ENCODE results near the gene AXIN1. TPM values are rescaled to one million over a fixed set of nuclear protein-coding genes. Genes with fewer than 3 reads are reported as not detected.

AXIN1 gene
- total RNA-seq, 3 donors from 2014 or later = 33.0 to 46.3 (median 40.0) TPM

- no peaks in the 10 kb centered on the region for H3K36me3 ChIP-seq (ENCODE audit: low read depth)
Measured at GRCh38 chr16:265002-265529, 87.5 kb downstream of the AXIN1 start.

GRCh38 chr16:264440-264951 is 88.0 kb downstream of the AXIN1 start:
- DNase-seq (no peak), ATAC-seq (no peak)
- intact Hi-C loops (cut with DNase I, micrococcal nuclease) = no loop called here
- Histone ChIP-seq H3K4me1 (ENCODE audit: low read depth) (no peaks in the 10 kb centered on the region), H3K4me3 (no peak overlapping the region), H3K36me3 (ENCODE audit: low read depth) (no peaks in the 10 kb centered on the region), H3K9me3 (no peaks in the 10 kb centered on the region)
- no peak for TF ChIP-seq CTCF (IDR thresholded peaks at IDR 0.05)

More at GRCh38 chr16:265002-265529, 87.5 kb downstream of the AXIN1 start:
- no peak for TF ChIP-seq CTCF (IDR thresholded peaks at IDR 0.05)
- DNase-seq (no peak), ATAC-seq (no peak)
- H3K9me3 ChIP-seq = no peaks in the 10 kb centered on the region
- H3K4me1 ChIP-seq (ENCODE audit: low read depth) = no peaks in the 10 kb centered on the region
- H3K4me3 ChIP-seq = no peak overlapping the region
- intact Hi-C loops (cut with DNase I, micrococcal nuclease) = no loop called here

GRCh38 chr16:263944-264343 is 88.6 kb downstream of the AXIN1 start:
- no peaks in the 10 kb centered on the region for H3K36me3 ChIP-seq (ENCODE audit: low read depth)
- ATAC-seq (no peak), DNase-seq (no peak)
- intact Hi-C loops (cut with DNase I, micrococcal nuclease) = no loop called here
- TF ChIP-seq CTCF (IDR thresholded peaks at IDR 0.05) = no peak
- no peaks in the 10 kb centered on the region for H3K9me3 ChIP-seq
- H3K4me1 ChIP-seq (ENCODE audit: low read depth) = no peaks in the 10 kb centered on the region
- no peak overlapping the region for H3K4me3 ChIP-seq

- H3K36me3 ChIP-seq (ENCODE audit: low read depth) = no peaks in the 10 kb centered on the region
- intact Hi-C loops (cut with DNase I, micrococcal nuclease) = no loop called here
- no peak for ATAC-seq
- H3K4me3 ChIP-seq = no peak overlapping the region
- no peaks in the 10 kb centered on the region for H3K9me3 ChIP-seq
- TF ChIP-seq CTCF (IDR thresholded peaks at IDR 0.05) = no peak
- no peaks in the 10 kb centered on the region for H3K4me1 ChIP-seq (ENCODE audit: low read depth)
- DNase-seq = no peak
Measured at GRCh38 chr16:263182-263774, 89.2 kb downstream of the AXIN1 start.

- TF ChIP-seq CTCF (IDR thresholded peaks at IDR 0.05) = no peak
- intact Hi-C loops (cut with DNase I, micrococcal nuclease) = no loop called here
- Histone ChIP-seq H3K4me3 (no peak overlapping the region), H3K4me1 (ENCODE audit: low read depth) (no peaks in the 10 kb centered on the region), H3K36me3 (ENCODE audit: low read depth) (no peaks in the 10 kb centered on the region), H3K9me3 (no peaks in the 10 kb centered on the region)
- ATAC-seq = no peak
- DNase-seq = no peak
Measured at GRCh38 chr16:262121-262745, 90.3 kb downstream of the AXIN1 start.

Measured in mucosa of descending colon (tissue), 3 donors.